ENCODE measurements around the gene TREML4.

- no peak for TF ChIP-seq REST (IDR thresholded peaks at IDR 0.05; ENCODE audit: low read depth)
- TF ChIP-seq EGR1 (IDR thresholded peaks at IDR 0.05; ENCODE audit: low read depth), result no peak
- TF ChIP-seq RAD21 (IDR thresholded peaks at IDR 0.05; ENCODE audit: low read depth), result no peak
- TF ChIP-seq CTCF (IDR thresholded peaks at IDR 0.05 in 2 of 3, conservative IDR thresholded peaks at IDR 0.05 in 1 of 3; ENCODE audit: borderline replicate concordance in 1 of 3, insufficient read depth in 1 of 3, low read depth in 2 of 3, low read length in 2 of 3), result no peak
- no peak for TF ChIP-seq CEBPB (IDR thresholded peaks at IDR 0.05; ENCODE audit: low read depth)
- TF ChIP-seq EZH2 (IDR thresholded peaks at IDR 0.05), result no peak
- TF ChIP-seq POLR2AphosphoS5 (IDR thresholded peaks at IDR 0.05; ENCODE audit: low read depth, low read length), result no peak
- no peak for TF ChIP-seq TCF7L2 (IDR thresholded peaks at IDR 0.05; ENCODE audit: borderline replicate concordance, extremely low read depth, insufficient read depth, insufficient read length)
- TF ChIP-seq POLR2A (IDR thresholded peaks at IDR 0.05; ENCODE audit: borderline replicate concordance, extremely low read depth, insufficient read depth, insufficient read length), result no peak
- no peak for TF ChIP-seq MAX (IDR thresholded peaks at IDR 0.05)
- TF ChIP-seq FOSL1 (IDR thresholded peaks at IDR 0.05; ENCODE audit: low read depth), result no peak
- TF ChIP-seq JUND (IDR thresholded peaks at IDR 0.05), result no peak
Measured at GRCh38 chr6:41216616-41217015, 11.5 kb upstream of the TREML4 start.
